Ramos (cell line): ENCODE measurements around the gene FCGR3A.

Experiments
- in situ Hi-C: fragments of 300-500 bp; cut with MboI; formaldehyde crosslinking; loops from one replicate; pipeline ENCODE4 v1.14.3; 2022; ENCODE audit warnings: low sequenced_read_pairs; ENCODE audit not compliant: unreplicated experiment

FCGR3A gene

DNA sequence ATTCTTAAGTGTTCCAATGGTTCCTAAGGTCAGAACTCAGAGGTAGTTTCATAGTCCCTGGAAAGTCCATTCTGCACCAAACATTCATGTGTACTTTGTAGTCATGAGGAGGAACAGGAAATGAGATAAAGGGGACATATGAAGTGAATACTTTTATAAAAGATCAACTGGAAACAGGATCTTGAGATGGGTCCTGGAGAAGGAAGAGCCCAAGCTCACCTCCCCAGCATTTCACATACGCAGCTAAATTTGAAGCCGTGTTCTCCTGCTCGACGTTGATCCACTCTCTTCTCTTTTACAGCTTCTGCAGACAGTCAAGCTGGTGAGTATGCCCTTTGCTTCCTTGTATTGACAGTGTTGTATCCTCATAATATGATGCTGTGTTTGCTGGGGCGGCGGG is 43.9 kb downstream of the FCGR3A start:
- in situ Hi-C loops: no loop called here

DNA sequence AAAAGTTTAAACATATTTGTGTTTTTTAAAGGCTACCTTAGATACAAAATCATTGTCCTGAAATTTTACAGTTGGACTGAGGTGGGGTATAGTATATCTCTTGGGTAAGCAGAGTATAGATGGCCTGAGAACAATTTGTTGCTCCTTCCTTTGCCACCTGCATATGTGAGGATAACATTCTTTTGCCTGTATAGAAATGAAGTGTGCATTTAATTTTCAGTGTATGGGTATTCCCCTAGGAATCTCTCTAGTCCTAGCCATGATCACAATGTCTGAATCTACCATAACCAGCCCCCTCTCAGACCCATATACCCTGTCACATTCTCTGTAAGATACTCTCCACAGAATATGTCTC is 46.2 kb downstream of the FCGR3A start:
- in situ Hi-C loops: no loop called here

DNA sequence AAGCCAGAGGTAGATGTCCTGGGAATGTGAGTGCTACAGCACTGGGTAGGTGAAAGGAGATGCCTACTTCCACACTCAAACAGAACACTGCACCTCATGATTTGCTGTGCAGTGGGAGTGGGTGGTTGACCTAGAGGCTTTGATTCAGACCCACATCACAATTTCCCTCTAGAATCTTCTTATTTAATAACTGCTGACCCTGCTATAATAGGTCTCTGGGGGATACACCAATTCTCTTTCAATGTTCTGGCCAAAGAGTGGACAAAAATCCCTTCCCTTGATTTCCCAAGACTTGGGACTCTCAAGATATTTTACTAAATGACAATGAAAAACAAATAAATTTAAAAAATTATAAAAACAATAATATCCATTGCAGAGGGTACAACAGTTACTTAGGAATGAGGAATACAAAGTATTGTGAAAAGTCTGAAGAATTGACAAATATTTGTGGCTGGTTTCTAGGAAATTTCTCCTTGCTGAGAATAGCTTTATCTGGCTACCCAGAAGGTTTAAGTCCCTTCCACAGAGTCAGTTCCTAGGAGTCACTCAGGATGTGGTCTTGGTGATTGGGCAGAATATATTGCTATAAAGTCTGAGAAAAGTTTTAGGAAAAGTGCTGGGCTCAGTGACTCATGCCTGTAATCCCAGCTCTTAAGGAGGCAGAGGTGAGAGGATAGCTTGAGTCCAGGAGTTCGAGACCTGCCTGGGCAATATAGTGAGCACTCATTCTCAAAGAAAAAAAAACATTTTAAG is 46.8 kb downstream of the FCGR3A start:
- in situ Hi-C loops: no loop called here

DNA sequence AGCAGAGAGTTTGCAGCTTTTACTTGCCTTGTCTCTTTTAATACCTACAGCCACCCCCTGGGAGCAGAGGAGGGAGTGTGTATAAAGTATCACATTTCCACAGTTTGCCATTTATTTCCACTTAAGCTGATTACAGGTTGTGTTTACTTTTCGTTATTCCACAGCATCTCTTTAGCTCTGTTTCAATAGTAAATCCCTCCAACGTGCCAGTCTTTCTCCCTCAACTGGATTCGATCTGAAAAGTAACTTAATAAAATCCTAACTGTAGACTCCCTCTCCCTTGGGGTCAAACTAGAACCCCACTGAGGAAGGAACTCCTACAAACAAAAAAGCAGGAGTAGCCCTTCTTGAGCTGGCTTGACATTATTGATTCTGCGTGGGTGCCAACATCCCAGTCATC is 47.4 kb downstream of the FCGR3A start:
- in situ Hi-C loops: no loop called here

DNA sequence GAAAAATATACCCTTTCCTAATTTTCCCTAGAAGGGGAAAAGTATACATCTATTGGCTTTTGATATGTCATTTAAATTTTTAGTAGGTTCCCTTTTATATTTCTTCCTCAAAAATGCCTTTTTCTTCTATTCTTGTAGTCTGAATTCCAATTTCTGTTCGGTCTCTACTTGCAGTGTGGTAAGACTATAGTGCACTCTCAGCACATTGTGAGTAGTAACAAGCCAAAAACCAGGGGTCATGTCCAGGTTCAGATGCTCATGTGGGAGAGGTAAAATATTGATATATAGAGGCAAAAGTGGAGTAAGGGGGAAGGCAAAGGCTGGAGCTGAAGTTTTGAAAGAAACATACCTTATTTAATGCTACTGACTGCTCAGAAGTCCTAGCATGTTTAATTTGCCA is 48.4 kb downstream of the FCGR3A start:
- in situ Hi-C loops: no loop called here

DNA sequence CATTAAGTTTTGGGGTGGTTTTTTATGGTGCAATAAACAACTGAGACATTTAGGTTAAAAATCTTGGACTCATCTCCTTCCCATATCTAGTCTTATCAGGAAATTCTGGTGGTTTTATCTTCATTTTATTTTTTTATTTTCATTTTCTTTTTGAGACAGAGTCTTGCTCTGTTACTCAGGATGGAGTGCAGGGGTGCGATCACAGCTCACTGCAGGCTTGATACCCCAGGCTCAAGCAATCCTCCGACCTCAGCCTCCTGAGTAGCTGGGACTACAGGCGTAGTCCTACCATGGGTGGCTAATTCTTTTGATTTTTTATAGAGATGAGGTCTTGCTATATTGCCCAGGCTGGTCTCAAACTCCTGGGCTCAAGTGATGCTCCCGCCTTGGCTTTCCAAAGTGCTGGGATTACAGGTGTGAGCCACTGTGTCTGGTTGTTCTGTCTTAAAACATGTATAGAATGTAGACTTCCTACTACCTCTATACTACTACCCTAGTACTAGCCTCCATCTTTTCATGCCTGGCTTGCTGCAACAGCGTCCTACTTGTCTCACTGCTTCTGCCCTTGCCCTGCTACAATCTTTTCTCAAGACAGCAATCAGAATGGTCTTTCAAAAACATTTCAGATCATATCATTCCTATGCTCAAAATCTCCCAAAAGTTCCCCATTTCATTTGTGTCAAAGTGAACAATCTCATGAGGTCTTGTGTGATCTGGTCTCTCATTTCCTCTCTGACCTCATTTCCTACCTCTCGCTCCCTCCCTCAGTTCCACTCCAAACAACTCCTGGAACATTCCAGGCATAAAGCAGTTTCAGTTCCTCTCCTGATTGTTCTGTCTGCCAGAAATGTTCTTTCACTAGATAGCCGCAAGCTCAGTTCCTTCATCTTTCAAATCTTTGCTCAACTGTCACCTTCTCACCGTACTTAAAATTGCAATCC is 50.2 kb downstream of the FCGR3A start:
- in situ Hi-C loops: no loop called here

DNA sequence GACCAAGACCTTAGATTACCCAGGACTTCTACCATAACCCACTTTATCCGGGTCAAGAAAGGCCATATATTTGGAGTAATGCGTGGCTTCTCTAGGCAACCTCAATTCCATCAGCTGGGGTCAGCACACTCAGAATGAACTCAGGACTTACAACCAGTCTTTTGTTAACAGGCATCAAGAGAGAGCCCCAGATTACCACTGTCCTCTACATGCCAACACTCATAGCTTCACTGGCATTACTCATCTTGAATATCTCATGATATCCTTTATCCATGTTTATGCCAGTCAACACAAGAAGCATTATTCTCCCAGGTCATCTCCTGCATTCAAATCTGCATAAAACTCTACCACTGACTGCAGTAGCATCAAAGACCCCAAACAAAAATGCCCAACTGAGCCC is 51.0 kb downstream of the FCGR3A start:
- in situ Hi-C loops: no loop called here

DNA sequence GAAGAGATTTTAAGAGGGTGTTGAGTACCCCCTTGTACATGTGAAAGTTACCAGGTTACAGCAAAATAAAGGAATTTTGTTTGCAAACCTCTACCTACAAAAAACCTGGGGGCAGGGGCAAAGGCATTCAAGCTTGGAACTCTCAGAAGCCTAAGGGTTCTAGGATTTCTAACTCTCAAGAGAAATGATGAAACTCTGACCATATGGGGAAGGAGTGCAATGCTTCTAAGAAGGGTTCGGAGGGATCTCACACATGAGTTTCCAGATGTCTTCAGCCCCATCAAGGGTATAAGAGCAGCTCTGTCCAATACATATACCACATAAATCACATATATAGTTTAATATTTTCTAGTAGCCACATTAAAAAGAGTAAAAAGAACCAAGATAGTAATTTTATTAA is 51.7 kb downstream of the FCGR3A start:
- in situ Hi-C loops: no loop called here

DNA sequence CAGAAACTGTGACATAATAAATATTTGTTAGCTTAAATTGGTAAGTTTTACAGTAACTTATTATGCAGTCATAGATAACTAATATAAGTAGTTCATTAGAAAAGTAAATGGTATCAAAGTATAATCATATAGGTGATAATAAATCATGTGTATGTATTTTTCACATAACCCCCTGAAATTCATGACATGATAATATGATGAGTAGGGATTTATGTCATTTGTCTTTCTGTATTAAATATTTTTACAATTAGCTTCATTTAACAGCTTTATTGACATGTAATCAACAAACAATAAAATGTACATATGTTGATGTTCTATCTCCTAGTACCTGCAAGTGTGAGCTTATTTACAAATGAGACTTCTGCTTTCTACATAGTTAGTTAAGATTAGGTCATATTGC is 54.1 kb downstream of the FCGR3A start:
- in situ Hi-C loops: no loop called here

DNA sequence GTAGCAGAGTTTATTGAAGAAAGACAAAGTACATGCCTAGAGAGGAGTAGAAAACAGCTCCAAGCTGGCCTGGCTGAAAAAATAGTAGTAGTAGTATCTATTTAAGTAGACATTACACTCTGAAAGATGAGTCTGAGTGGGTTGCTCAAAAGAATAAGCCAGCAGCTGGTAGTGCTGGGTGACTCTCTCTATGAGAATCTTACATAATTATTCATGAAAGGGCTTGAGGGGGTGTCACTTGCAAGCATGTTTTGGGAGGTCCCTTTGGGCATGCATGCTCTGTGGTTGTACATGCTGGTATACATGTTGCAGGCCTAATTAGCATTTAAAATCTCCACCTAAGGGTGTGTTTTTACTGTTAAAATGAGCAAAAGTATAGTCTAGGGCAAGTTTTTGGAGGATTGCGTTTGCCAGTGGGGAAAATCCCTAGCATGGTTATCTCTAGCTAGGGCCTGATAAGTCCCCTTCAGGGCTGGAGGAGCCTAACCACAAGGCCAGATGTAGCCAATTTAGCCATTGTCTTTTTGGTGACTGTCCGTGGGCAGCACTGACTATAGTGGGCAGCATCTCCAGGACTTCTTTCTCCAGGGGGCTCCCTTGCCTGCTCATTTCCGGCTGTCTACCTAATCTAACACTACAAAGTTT is 55.4 kb downstream of the FCGR3A start:
- in situ Hi-C loops: no loop called here

DNA sequence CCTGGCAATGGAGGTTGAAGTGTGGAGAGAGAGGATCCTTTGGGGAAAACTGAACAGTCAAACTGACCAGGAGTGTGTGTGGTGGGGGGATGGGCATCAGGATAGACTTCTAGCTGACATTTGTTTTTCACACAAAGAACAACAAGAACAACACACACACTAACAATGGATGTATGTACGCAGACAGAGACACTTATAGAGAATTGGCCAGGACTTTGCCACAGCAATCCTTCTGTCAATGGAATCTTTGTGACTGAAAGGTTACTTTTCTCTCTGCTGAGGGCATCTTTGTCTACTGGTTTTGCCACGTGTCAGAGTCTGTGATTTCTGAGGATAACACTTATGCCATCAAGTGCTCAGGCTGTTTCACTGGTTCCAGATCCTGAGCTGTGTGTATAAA is 56.8 kb downstream of the FCGR3A start:
- in situ Hi-C loops: no loop called here
